HG02981 (cell line): ENCODE results near the gene DBN1.

Experiments
- ATAC-seq: cut with Tn5 transposase; IDR thresholded peaks from one replicate; pipeline ENCODE4 v1.9.1; 2021; ENCODE audit warnings: mild to moderate bottlenecking, moderate library complexity; ENCODE audit not compliant: unreplicated experiment

Gene DBN1

GRCh38 chr5:177475563-177476427, 2.4 kb upstream of the DBN1 start:
- ATAC-seq, result no peak

- ATAC-seq, result no peak
These were observed 1.6 kb upstream of the DBN1 start for GRCh38 chr5:177474846-177475562.

- ATAC-seq, result no peak
These were observed 605 bp upstream of the DBN1 start for GRCh38 chr5:177474002-177474476.

- peak; percentile 49 for ATAC-seq
These were observed 683 bp downstream of the DBN1 start for GRCh38 chr5:177472460-177473442.

- ATAC-seq, result no peak
These were observed 1.7 kb downstream of the DBN1 start for GRCh38 chr5:177471610-177472356.

- ATAC-seq, result no peak
These were observed 2.5 kb downstream of the DBN1 start for GRCh38 chr5:177470759-177471536.

GRCh38 chr5:177469750-177470525, 3.5 kb downstream of the DBN1 start:
- no peak for ATAC-seq

GRCh38 chr5:177468685-177469628, 4.5 kb downstream of the DBN1 start:
- no peak for ATAC-seq

- no peak for ATAC-seq
These were observed 5.1 kb downstream of the DBN1 start for GRCh38 chr5:177468329-177468684.

GRCh38 chr5:177467436-177467835, 6.0 kb downstream of the DBN1 start:
- ATAC-seq, result no peak

- no peak for ATAC-seq
These were observed 6.6 kb downstream of the DBN1 start for GRCh38 chr5:177466861-177467260.

GRCh38 chr5:177465044-177465443, 8.4 kb downstream of the DBN1 start:
- ATAC-seq, result no peak

- no peak for ATAC-seq
These were observed 11.3 kb downstream of the DBN1 start for GRCh38 chr5:177462021-177462670.

GRCh38 chr5:177459819-177460628, 13.4 kb downstream of the DBN1 start:
- ATAC-seq, result no peak

- ATAC-seq, result no peak
These were observed 14.1 kb downstream of the DBN1 start for GRCh38 chr5:177459357-177459756.

- no peak for ATAC-seq
These were observed 14.5 kb downstream of the DBN1 start for GRCh38 chr5:177458912-177459350.
